GM18517 (cell line): ENCODE data around the gene ZNF681.
"Not testable (repeated sequence)": the region's sequence is repeated elsewhere in the genome, so short reads cannot be mapped to it uniquely, and the experiment has no call there.

ENCODE experiments used
- ATAC-seq: cut with Tn5 transposase; IDR thresholded peaks from one replicate; pipeline ENCODE4 v1.9.1; 2021; ENCODE audit warnings: mild to moderate bottlenecking, moderate library complexity; ENCODE audit not compliant: unreplicated experiment

ZNF681 gene

GRCh38 chr19:23774524-23774971 lies 15.9 kb upstream of the ZNF681 start:
- ATAC-seq = no peak

GRCh38 chr19:23774106-23774505 lies 15.4 kb upstream of the ZNF681 start:
- no peak for ATAC-seq

- ATAC-seq = no peak
These were observed 14.0 kb upstream of the ZNF681 start for GRCh38 chr19:23772675-23773063.

GRCh38 chr19:23771761-23772674 lies 13.3 kb upstream of the ZNF681 start:
- ATAC-seq = no peak

- no peak for ATAC-seq
These were observed 12.6 kb upstream of the ZNF681 start for GRCh38 chr19:23771316-23771715.

- ATAC-seq = no peak
These were observed 12.1 kb upstream of the ZNF681 start for GRCh38 chr19:23770672-23771250.

- no peak for ATAC-seq
These were observed 11.2 kb upstream of the ZNF681 start for GRCh38 chr19:23769691-23770468.

GRCh38 chr19:23766951-23767350 lies 8.3 kb upstream of the ZNF681 start:
- ATAC-seq = no peak

GRCh38 chr19:23764781-23765180 lies 6.1 kb upstream of the ZNF681 start:
- ATAC-seq = no peak

GRCh38 chr19:23762884-23763711 lies 4.4 kb upstream of the ZNF681 start:
- ATAC-seq = peak; percentile 65

- no peak for ATAC-seq
These were observed 3.8 kb upstream of the ZNF681 start for GRCh38 chr19:23762548-23762883.

GRCh38 chr19:23760326-23760725 lies 1.6 kb upstream of the ZNF681 start:
- ATAC-seq = not testable (repeated sequence)

- ATAC-seq = not testable (repeated sequence)
These were observed 15.0 kb downstream of the ZNF681 start for GRCh38 chr19:23743633-23744232.

GRCh38 chr19:23730729-23731465 lies 27.8 kb downstream of the ZNF681 start:
- not testable (repeated sequence) for ATAC-seq

- not testable (repeated sequence) for ATAC-seq
These were observed 34.5 kb downstream of the ZNF681 start for GRCh38 chr19:23724161-23724560.

GRCh38 chr19:23718802-23719201 lies 39.9 kb downstream of the ZNF681 start:
- ATAC-seq = no peak

GRCh38 chr19:23716792-23717191 lies 41.9 kb downstream of the ZNF681 start:
- no peak for ATAC-seq

GRCh38 chr19:23709347-23709746 lies 49.3 kb downstream of the ZNF681 start:
- no peak for ATAC-seq

GRCh38 chr19:23706657-23707056 lies 52.0 kb downstream of the ZNF681 start:
- ATAC-seq = no peak

- ATAC-seq = no peak
These were observed 59.2 kb downstream of the ZNF681 start for GRCh38 chr19:23699521-23699860.
